NB4 (cell line): ENCODE data around the gene RIMS1.

Experiments
- DNase-seq: peaks from one replicate; pipeline ENCODE4 v3.0.0; 2010; ENCODE audit warnings: low read depth
- H3K4me3 ChIP-seq: one replicate; pipeline ENCODE4 v1.5.1; 2011; ENCODE audit warnings: mild to moderate bottlenecking, low read depth, low read length, moderate library complexity
- MYC ChIP-seq: IDR thresholded peaks from 2 replicates; pipeline ENCODE4 v1.6.1; 2011; ENCODE audit warnings: low read depth, low read length
- POLR2A ChIP-seq: IDR thresholded peaks from 2 replicates; pipeline ENCODE4 v1.6.1; 2011; ENCODE audit warnings: mild to moderate bottlenecking; ENCODE audit not compliant: insufficient read length; ENCODE audit errors: extremely low read depth
- TF ChIP-seq, protein P1 (sequence below): IDR thresholded peaks from one replicate; pipeline ENCODE4 v1.5.1; 2012; ENCODE audit warnings: low read depth, low read length
- TF ChIP-seq, protein P2 (sequence below): IDR thresholded peaks from 2 replicates; pipeline ENCODE4 v1.6.1; 2011; ENCODE audit warnings: low read depth, low read length

The RIMS1 gene

DNA sequence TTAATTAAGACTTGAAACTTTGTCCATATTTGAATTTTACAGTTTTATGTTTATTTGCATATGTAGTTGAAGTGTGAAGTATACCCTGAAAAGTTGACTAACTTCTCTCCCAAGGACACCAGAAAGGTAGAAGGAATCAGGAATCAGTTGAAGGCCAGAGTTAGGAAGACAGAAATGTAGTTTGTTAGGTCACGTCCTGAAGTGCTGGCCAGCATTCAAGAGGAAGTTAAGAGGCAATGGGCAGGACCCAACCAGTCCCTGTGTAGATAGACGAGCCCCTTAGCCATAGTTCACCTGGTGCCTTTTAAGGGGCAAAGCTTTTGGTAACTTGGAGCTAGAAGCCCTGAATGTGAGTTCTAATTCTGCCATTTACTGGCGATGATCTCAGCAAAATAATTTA lies 485.1 kb downstream of the RIMS1 start:
- no peak for DNase-seq
- no peak overlapping the region for H3K4me3 ChIP-seq
- TF ChIP-seq, protein P1, sequence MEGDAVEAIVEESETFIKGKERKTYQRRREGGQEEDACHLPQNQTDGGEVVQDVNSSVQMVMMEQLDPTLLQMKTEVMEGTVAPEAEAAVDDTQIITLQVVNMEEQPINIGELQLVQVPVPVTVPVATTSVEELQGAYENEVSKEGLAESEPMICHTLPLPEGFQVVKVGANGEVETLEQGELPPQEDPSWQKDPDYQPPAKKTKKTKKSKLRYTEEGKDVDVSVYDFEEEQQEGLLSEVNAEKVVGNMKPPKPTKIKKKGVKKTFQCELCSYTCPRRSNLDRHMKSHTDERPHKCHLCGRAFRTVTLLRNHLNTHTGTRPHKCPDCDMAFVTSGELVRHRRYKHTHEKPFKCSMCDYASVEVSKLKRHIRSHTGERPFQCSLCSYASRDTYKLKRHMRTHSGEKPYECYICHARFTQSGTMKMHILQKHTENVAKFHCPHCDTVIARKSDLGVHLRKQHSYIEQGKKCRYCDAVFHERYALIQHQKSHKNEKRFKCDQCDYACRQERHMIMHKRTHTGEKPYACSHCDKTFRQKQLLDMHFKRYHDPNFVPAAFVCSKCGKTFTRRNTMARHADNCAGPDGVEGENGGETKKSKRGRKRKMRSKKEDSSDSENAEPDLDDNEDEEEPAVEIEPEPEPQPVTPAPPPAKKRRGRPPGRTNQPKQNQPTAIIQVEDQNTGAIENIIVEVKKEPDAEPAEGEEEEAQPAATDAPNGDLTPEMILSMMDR = no peak
- TF ChIP-seq POLR2A = no peak
- TF ChIP-seq, protein P2, sequence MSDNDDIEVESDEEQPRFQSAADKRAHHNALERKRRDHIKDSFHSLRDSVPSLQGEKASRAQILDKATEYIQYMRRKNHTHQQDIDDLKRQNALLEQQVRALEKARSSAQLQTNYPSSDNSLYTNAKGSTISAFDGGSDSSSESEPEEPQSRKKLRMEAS = no peak
- TF ChIP-seq MYC = no peak

DNA sequence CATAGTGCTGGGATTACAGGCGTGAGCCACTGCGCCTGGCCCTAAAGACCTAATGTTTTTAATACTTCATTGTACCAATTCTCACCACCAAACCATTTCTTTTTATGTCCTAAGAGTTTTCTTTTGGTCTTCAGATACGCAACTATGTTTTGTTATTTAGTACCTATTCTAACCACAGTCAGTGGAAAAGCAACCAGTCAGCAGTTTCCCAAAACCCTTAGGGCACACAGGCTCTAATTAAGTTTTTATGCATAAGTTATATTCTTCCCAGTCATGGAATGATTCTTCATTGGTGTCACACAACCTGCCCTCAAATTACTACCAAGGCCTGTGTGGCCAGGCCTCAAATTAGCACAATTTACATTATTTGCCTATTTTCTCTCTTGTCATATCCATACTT lies 487.8 kb downstream of the RIMS1 start:
- no peak for DNase-seq
- no peak for TF ChIP-seq MYC
- TF ChIP-seq, protein P2 = no peak
- no peak for TF ChIP-seq POLR2A
- TF ChIP-seq, protein P1 = no peak
- no peak overlapping the region for H3K4me3 ChIP-seq

DNA sequence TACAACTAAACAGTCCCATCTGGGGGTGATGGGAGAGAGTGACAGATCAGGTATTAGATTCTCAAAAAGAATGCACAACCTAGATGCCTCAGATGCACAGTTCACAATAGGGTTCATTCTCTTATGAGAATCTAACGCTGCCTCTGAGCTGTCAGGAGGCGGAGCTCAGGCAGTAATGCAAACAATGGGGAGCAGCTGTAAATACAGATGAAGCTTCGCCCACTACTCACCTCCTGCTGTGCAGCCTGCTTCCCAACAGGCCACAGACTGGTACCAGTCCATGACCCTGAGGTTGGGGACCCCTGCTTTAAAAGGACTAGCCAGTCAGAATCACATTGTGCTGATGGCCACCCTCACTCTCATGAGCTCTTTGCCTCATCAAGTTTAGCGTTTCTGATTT lies 488.5 kb downstream of the RIMS1 start:
- H3K4me3 ChIP-seq = no peak overlapping the region
- TF ChIP-seq MYC = no peak
- TF ChIP-seq, protein P1 = no peak
- TF ChIP-seq, protein P2 = no peak
- TF ChIP-seq POLR2A = no peak
- no peak for DNase-seq

DNA sequence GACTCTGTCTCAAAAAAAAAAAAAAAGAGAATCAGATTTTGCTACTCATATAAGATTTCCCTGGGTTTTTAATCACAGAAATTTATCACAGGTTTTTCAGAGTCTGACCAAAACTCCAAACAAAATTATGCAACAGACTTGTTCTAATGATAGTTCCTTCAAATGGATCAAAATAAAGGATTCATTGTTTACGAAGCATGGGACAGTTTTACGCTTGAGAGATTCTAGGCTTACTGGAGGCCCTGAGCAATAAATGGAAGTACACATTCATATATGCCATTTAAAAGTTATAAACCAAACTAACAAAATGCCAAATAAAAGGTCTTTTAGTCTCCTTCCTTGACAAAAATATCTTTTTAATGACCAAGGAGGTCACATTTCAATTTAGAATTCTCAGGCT lies 490.4 kb downstream of the RIMS1 start:
- no peak overlapping the region for H3K4me3 ChIP-seq
- DNase-seq = no peak
- TF ChIP-seq, protein P2 = no peak
- TF ChIP-seq MYC = no peak
- TF ChIP-seq POLR2A = no peak
- TF ChIP-seq, protein P1 = no peak

DNA sequence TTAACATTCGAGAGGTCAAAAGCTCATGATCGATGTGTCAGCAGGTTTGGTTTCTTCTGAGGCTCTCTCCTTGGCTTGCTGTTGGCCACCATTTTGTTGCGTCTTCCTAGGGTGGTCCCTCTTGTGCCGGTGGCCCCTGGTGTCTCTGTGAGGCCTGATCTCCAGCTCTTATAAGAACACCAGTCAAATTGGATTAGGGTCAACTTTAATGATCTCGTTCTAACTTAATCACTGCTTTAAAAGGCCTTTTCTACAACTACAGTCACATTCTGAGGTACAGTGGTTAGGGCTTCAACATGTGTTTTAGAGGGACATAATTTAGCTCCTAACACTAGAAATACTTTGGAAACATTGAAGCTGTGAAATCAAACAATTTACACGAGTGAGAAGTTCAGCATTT lies 494.7 kb downstream of the RIMS1 start:
- no peak for DNase-seq

DNA sequence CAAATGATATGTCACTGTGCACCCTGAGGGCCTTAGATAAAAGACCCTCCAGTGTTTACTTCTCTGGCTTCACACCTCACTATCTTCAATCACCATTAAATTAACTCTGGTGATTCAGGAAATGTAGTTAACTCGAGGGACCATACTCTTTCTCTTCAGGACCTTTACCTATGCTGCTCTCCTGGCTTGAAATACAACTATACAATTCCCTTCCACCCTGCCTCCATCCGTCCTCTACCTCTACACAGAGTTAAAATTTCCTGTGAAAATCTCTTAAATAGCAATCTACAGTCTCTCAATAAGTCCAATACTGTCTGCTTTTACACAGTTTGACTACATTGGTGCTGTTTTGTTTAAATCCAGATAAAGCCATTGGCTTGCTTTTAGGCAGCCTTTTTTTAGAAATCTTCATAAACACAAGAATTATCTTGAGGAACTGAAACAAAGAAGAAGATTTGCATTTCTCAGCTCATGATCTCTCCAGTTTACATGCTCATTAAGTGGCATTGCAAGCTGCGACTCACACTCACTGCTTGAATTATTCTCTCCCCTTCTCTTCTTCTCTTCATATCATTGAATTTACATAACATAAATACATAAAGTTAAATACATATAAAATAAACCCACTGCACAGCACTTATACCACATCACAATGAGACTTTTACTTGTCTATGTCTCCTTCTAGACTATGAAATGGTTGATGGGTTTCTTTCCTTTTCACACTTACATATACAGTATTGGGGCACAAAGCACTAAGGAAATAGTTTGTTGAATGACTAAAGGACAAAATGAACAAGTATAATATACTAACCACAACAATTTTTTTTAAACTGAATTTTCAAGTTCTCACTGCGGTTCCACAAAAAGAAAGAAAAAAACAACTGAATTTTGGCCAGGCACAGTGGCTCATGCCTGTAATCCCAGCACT lies 496.5 kb downstream of the RIMS1 start:
- no peak overlapping the region for H3K4me3 ChIP-seq
- TF ChIP-seq, protein P1 = no peak
- no peak for DNase-seq

More for the DNA sequence above, 494.7 kb downstream of the RIMS1 start:
- H3K4me3 ChIP-seq = no peak overlapping the region
- TF ChIP-seq POLR2A = no peak
- TF ChIP-seq, protein P2 = no peak
